Transverse colon (tissue), 4 donors: Measurements from ENCODE around the gene LCN2. TPM values are rescaled to one million over a fixed set of nuclear protein-coding genes. Genes with fewer than 3 reads are reported as not detected.

Experiments
- DNase-seq: peaks from one replicate; pipeline ENCODE4 v3.0.0-alpha.2; 2019
- H3K27ac ChIP-seq, 4 donors: fragments of 200-600 bp; sonication (generic); 2 replicates each; pipeline ENCODE4 v1.5.1; 2016 to 2018; ENCODE audit warnings: inconsistent platforms in 4 of 4
- H3K27me3 ChIP-seq: fragments of 200-600 bp; sonication (generic); 2 replicates; pipeline ENCODE4 v1.5.1; 2017; ENCODE audit warnings: inconsistent platforms
- H3K36me3 ChIP-seq, 4 donors: fragments of 200-600 bp; sonication (generic); 2 replicates each; pipeline ENCODE4 v1.5.1; 2017 to 2019; ENCODE audit warnings: inconsistent platforms in 4 of 4
- H3K4me1 ChIP-seq, 4 donors: fragments of 200-600 bp; sonication (generic); 2 replicates each; pipeline ENCODE4 v1.5.1; 2017 to 2020; ENCODE audit warnings: inconsistent platforms in 4 of 4
- H3K4me3 ChIP-seq, 4 donors: fragments of 200-600 bp; sonication (generic); 1 replicate in 1 of 4; 2 replicates in 3 of 4; pipeline versions ENCODE4 v1.5.1 to v1.6.1; 2017 to 2019; ENCODE audit warnings: inconsistent platforms in 4 of 4
- H3K9me3 ChIP-seq, 2 donors: fragments of 200-600 bp; sonication (generic); 2 replicates each; pipeline ENCODE4 v1.5.1; 2017 to 2019; ENCODE audit warnings: inconsistent platforms in 2 of 2
- CTCF ChIP-seq, 5 experiments: fragments of 200-600 bp in 3 of 5; fragments of 450-650 bp in 2 of 5; sonication (generic) in 3 of 5; IDR thresholded peaks; 1 replicate in 2 of 5; 2 replicates in 3 of 5; pipeline ENCODE4 v1.5.1; 2016 to 2017; ENCODE audit warnings: antibody characterized with exemption in 5 of 5, inconsistent platforms in 3 of 5, mild to moderate bottlenecking in 2 of 5, moderate library complexity in 1 of 5
- EP300 ChIP-seq: sonication (generic); formaldehyde crosslinking; IDR thresholded peaks from one replicate; pipeline ENCODE4 v1.6.1; 2017; ENCODE audit warnings: antibody characterized with exemption, low read depth
- POLR2A ChIP-seq: fragments of 450-650 bp; IDR thresholded peaks from one replicate; pipeline ENCODE4 v1.6.1; 2016; ENCODE audit warnings: antibody characterized with exemption, mild to moderate bottlenecking, moderate library complexity
- POLR2AphosphoS5 ChIP-seq, 3 donors: sonication (generic); formaldehyde crosslinking; IDR thresholded peaks; one replicate each; pipeline ENCODE4 v1.6.1; 2016; ENCODE audit warnings: antibody characterized with exemption in 3 of 3
- whole genome bisulfite sequencing, 2 donors: methylation state at CpG; one replicate each; pipeline ENCODE4 v1.1.5; 2018; ENCODE audit warnings: low coverage in 1 of 2; 5-methylcytosine and 5-hydroxymethylcytosine counted together
- in situ Hi-C, 4 donors: fragments of 200-750 bp; cut with MboI; loops; one replicate each; pipeline versions ENCODE4 v1.15.0 to v1.15.1; 2017; ENCODE audit warnings: low sequenced_read_pairs in 3 of 4, low pct_ligation_motif_present in 1 of 4, low pct_unique_long_range_greater_than_20kb in 1 of 4
- intact Hi-C: fragments of 100-400 bp; cut with DNase I; formaldehyde crosslinking; loops from one replicate; pipeline ENCODE4 v1.15.1; 2023; ENCODE audit warnings: low total_unique reads
- total RNA-seq, 4 donors: library from RNA; depleted of rRNA; stranded (reverse); fragments of >200 nt; gene quantifications; one replicate each; pipeline ENCODE4 v1.1.0, GENCODE V29; 2016

Gene LCN2
- total RNA-seq, 4 donors from 2014 or later: 8.6 to 115 (median 37.3) TPM

GRCh38 chr9:128124451-128124850 is 24.8 kb upstream of the LCN2 start:
- H3K27ac ChIP-seq: no peak overlapping the region
- in situ Hi-C loops: loop anchor here in 1 of 4 donors (25.0 kb wide), 1 partner anchor 162 kb away; no protein-coding TSS in a partner anchor
- peaks cover 14 to 32% (median 28%) of the 10 kb centered on the region in 4 donors for H3K4me1 ChIP-seq
- H3K9me3 ChIP-seq: no peaks in the 10 kb centered on the region
- H3K4me3 ChIP-seq: no peak overlapping the region
- intact Hi-C loops: no loop called here
- H3K27me3 ChIP-seq: no peaks in the 10 kb centered on the region
- TF ChIP-seq POLR2AphosphoS5 (IDR thresholded peaks at IDR 0.05) (no peak), POLR2A (no peak), EP300 (no peak), CTCF (IDR thresholded peaks at IDR 0.05) (no peak)
- WGBS, 2 donors: 79 to 100% methylated on average over 1 to 8 of the region's 8 CpGs
- no peak for DNase-seq
- peaks cover 0 to 21% (median 10%) of the 10 kb centered on the region in 4 donors for H3K36me3 ChIP-seq

- Histone ChIP-seq H3K27me3 (no peaks in the 10 kb centered on the region), H3K4me3 (no peak overlapping the region), H3K4me1 (peaks cover 14 to 34% (median 29%) of the 10 kb centered on the region in 4 donors), H3K27ac (peak overlapping the region in 2 of 4 donors; percentile 3 to 24), H3K36me3 (peaks cover 0 to 21% (median 10%) of the 10 kb centered on the region in 4 donors), H3K9me3 (no peaks in the 10 kb centered on the region)
- intact Hi-C loops: no loop called here
- 48 to 67% methylated on average over 6 to 16 of the region's 16 CpGs for WGBS, 2 donors
- in situ Hi-C loops: loop anchor here in 2 of 4 donors (25.0 kb wide), 2 partner anchors 88 to 163 kb away; no protein-coding TSS in a partner anchor
- peak; percentile 87 for DNase-seq
- TF ChIP-seq POLR2A: no peak
- peak in 4 of 5 experiments; percentile 44 to 55 (median 51) for TF ChIP-seq CTCF (IDR thresholded peaks at IDR 0.05)
Measured at GRCh38 chr9:128124873-128125579, 24.2 kb upstream of the LCN2 start.

GRCh38 chr9:128125580-128126354 is 23.5 kb upstream of the LCN2 start:
- in situ Hi-C loops: loop anchor here in 1 of 4 donors (25.0 kb wide), 1 partner anchor 88 kb away; no protein-coding TSS in a partner anchor

More at GRCh38 chr9:128125580-128126354, 23.5 kb upstream of the LCN2 start:
- Histone ChIP-seq H3K4me3 (peak overlapping the region in 1 of 4 donors; percentile 96), H3K27me3 (no peaks in the 10 kb centered on the region), H3K9me3 (no peaks in the 10 kb centered on the region), H3K36me3 (peaks cover 0 to 21% (median 10%) of the 10 kb centered on the region in 4 donors), H3K4me1 (peaks cover 14 to 34% (median 29%) of the 10 kb centered on the region in 4 donors), H3K27ac (peak overlapping the region in 2 of 4 donors; percentile 3 to 24)
- WGBS, 2 donors: 41 to 80% methylated on average over 1 to 10 of the region's 10 CpGs
- DNase-seq: no peak
- TF ChIP-seq POLR2AphosphoS5 (IDR thresholded peaks at IDR 0.05) (no peak), CTCF (IDR thresholded peaks at IDR 0.05) (no peak), POLR2A (no peak), EP300 (no peak)
- intact Hi-C loops: no loop called here
